ENCODE measurements around the gene NXNL1.

- no peak for TF ChIP-seq CTCF (IDR thresholded peaks at IDR 0.05; ENCODE audit: low read depth, low read length, missing input control)
- no peak for TF ChIP-seq RAD21 (IDR thresholded peaks at IDR 0.05)
- TF ChIP-seq REST (IDR thresholded peaks at IDR 0.05), result no peak
- TF ChIP-seq, protein P1, sequence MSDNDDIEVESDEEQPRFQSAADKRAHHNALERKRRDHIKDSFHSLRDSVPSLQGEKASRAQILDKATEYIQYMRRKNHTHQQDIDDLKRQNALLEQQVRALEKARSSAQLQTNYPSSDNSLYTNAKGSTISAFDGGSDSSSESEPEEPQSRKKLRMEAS (IDR thresholded peaks at IDR 0.05), result no peak
- TF ChIP-seq YY1 (IDR thresholded peaks at IDR 0.05), result no peak
- TF ChIP-seq TAF1 (conservative IDR thresholded peaks at IDR 0.05), result no peak
- TF ChIP-seq, protein P2, sequence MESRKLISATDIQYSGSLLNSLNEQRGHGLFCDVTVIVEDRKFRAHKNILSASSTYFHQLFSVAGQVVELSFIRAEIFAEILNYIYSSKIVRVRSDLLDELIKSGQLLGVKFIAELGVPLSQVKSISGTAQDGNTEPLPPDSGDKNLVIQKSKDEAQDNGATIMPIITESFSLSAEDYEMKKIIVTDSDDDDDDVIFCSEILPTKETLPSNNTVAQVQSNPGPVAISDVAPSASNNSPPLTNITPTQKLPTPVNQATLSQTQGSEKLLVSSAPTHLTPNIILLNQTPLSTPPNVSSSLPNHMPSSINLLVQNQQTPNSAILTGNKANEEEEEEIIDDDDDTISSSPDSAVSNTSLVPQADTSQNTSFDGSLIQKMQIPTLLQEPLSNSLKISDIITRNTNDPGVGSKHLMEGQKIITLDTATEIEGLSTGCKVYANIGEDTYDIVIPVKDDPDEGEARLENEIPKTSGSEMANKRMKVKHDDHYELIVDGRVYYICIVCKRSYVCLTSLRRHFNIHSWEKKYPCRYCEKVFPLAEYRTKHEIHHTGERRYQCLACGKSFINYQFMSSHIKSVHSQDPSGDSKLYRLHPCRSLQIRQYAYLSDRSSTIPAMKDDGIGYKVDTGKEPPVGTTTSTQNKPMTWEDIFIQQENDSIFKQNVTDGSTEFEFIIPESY (IDR thresholded peaks at IDR 0.05), result no peak
- TF ChIP-seq, protein P3, sequence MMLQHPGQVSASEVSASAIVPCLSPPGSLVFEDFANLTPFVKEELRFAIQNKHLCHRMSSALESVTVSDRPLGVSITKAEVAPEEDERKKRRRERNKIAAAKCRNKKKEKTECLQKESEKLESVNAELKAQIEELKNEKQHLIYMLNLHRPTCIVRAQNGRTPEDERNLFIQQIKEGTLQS (IDR thresholded peaks at IDR 0.05), result no peak
- no peak for TF ChIP-seq GABPA (IDR thresholded peaks at IDR 0.05 in 1 of 2, conservative IDR thresholded peaks at IDR 0.05 in 1 of 2)
These were observed 18.6 kb upstream of the NXNL1 start for GRCh38 chr19:17479325-17479791.
